H9 (cell line): ENCODE results near the gene POLH. TPM values are rescaled to one million over a fixed set of nuclear protein-coding genes. Genes with fewer than 3 reads are reported as not detected.

Experiments
- DNase-seq: peaks from one replicate; pipeline ENCODE4 v3.0.0-alpha.2; 2017
- H2AFZ ChIP-seq: one replicate; pipeline ENCODE4 v1.6.1; 2013; ENCODE audit warnings: mild to moderate bottlenecking, low read length, control low read depth, moderate library complexity
- H2AK5ac ChIP-seq: 2 replicates; pipeline ENCODE4 v1.6.1; 2013; ENCODE audit warnings: low read length, control low read depth, mixed read lengths; ENCODE audit not compliant: insufficient read length
- H2BK120ac ChIP-seq: one replicate; pipeline ENCODE4 v1.6.1; 2013; ENCODE audit warnings: low read depth, mild to moderate bottlenecking, low read length, control low read depth, inconsistent platforms; ENCODE audit not compliant: poor library complexity, severe bottlenecking
- H2BK12ac ChIP-seq: 2 replicates; pipeline ENCODE4 v1.6.1; 2013; ENCODE audit warnings: low read length, control low read depth, mixed read lengths, low read depth; ENCODE audit not compliant: insufficient read length
- H2BK15ac ChIP-seq: 2 replicates; pipeline ENCODE4 v1.6.1; 2013; ENCODE audit warnings: low read depth, low read length, control low read depth
- H2BK20ac ChIP-seq: one replicate; pipeline ENCODE4 v1.6.1; 2013; ENCODE audit warnings: low read depth, mild to moderate bottlenecking, low read length, control low read depth, inconsistent platforms; ENCODE audit not compliant: poor library complexity, severe bottlenecking
- H2BK5ac ChIP-seq: 2 replicates; pipeline ENCODE4 v1.6.1; 2013; ENCODE audit warnings: low read length, control low read depth, mixed read lengths; ENCODE audit not compliant: insufficient read length
- H3K14ac ChIP-seq: 2 replicates; pipeline ENCODE4 v1.6.1; 2013; ENCODE audit warnings: low read length, control low read depth; ENCODE audit not compliant: insufficient read depth
- H3K18ac ChIP-seq: 2 replicates; pipeline ENCODE4 v1.6.1; 2013; ENCODE audit warnings: low read depth, mild to moderate bottlenecking, mixed read lengths, low read length, control low read depth; ENCODE audit not compliant: insufficient read length
- H3K23ac ChIP-seq: 2 replicates; pipeline ENCODE4 v1.6.1; 2013; ENCODE audit warnings: low read length, control low read depth, mixed read lengths, low read depth; ENCODE audit not compliant: insufficient read length
- H3K23me2 ChIP-seq: 2 replicates; pipeline ENCODE4 v1.6.1; 2013; ENCODE audit warnings: low read depth, mild to moderate bottlenecking, mixed read lengths, low read length, control low read depth; ENCODE audit not compliant: insufficient read length, poor library complexity, severe bottlenecking
- H3K27ac ChIP-seq: 2 replicates; pipeline ENCODE4 v1.5.1; 2013; ENCODE audit warnings: low read length, control low read depth, mixed read lengths, low read depth; ENCODE audit not compliant: insufficient read length
- H3K27me3 ChIP-seq: 2 replicates; pipeline ENCODE4 v1.6.1; 2013; ENCODE audit warnings: low read length, control low read depth, inconsistent platforms; ENCODE audit not compliant: insufficient read depth
- H3K4ac ChIP-seq: 2 replicates; pipeline ENCODE4 v1.6.1; 2013; ENCODE audit warnings: low read depth, mild to moderate bottlenecking, control low read depth, inconsistent platforms, low read length, moderate library complexity
- H3K4me1 ChIP-seq: 2 replicates; pipeline ENCODE4 v1.6.1; 2013; ENCODE audit warnings: low read length, control low read depth, inconsistent platforms; ENCODE audit not compliant: insufficient read depth
- H3K4me2 ChIP-seq: 2 replicates; pipeline ENCODE4 v1.6.1; 2013; ENCODE audit warnings: low read length, control low read depth, mixed read lengths; ENCODE audit not compliant: insufficient read length, insufficient read depth
- H3K56ac ChIP-seq: 2 replicates; pipeline ENCODE4 v1.6.1; 2013; ENCODE audit warnings: low read depth, mild to moderate bottlenecking, mixed read lengths, low read length, control low read depth; ENCODE audit not compliant: insufficient read length
- H3K79me1 ChIP-seq: 2 replicates; pipeline ENCODE4 v1.6.1; 2013; ENCODE audit warnings: low read depth, mild to moderate bottlenecking, moderate library complexity, low read length, control low read depth, inconsistent platforms; ENCODE audit not compliant: insufficient read depth, poor library complexity, severe bottlenecking
- H3K79me2 ChIP-seq: 2 replicates; pipeline ENCODE4 v1.6.1; 2013; ENCODE audit warnings: low read length, control low read depth, inconsistent platforms; ENCODE audit not compliant: insufficient read depth
- H3K9ac ChIP-seq: 2 replicates; pipeline ENCODE4 v1.6.1; 2013; ENCODE audit warnings: low read length, control low read depth, mixed read lengths; ENCODE audit not compliant: insufficient read length; ENCODE audit errors: extremely low read depth
- H3K9me3 ChIP-seq: one replicate; pipeline ENCODE4 v1.6.1; 2013; ENCODE audit warnings: low read depth, low read length, inconsistent platforms; ENCODE audit not compliant: control insufficient read depth
- H3T11ph ChIP-seq: one replicate; pipeline ENCODE4 v1.6.1; 2013; ENCODE audit warnings: mild to moderate bottlenecking, low read length, control low read depth, inconsistent platforms
- H4K20me1 ChIP-seq: one replicate; pipeline ENCODE4 v1.6.1; 2013; ENCODE audit not compliant: control insufficient read depth, insufficient read length, insufficient read depth
- H4K5ac ChIP-seq: 2 replicates; pipeline ENCODE4 v1.6.1; 2013; ENCODE audit warnings: low read depth, mild to moderate bottlenecking, mixed read lengths, low read length, control low read depth; ENCODE audit not compliant: insufficient read length
- H4K8ac ChIP-seq: replicated peaks from 2 replicates; pipeline ENCODE4 v1.6.1; 2013; ENCODE audit warnings: low read length, control low read depth, mixed read lengths, low read depth; ENCODE audit not compliant: insufficient read length
- H4K91ac ChIP-seq: 2 replicates; pipeline ENCODE4 v1.6.1; 2013; ENCODE audit warnings: low read depth, mild to moderate bottlenecking, moderate library complexity, mixed read lengths, low read length, control low read depth; ENCODE audit not compliant: insufficient read length
- H3K27ac Mint-ChIP-seq, 3 experiments: 2 replicates in 2 of 3; 3 replicates in 1 of 3; pipeline ENCODE4 v1.8.0; 2020 to 2021; ENCODE audit warnings: mixed read lengths in 3 of 3, mild to moderate bottlenecking in 1 of 3, moderate library complexity in 1 of 3
- H3K27me3 Mint-ChIP-seq: 2 replicates; pipeline ENCODE4 v1.8.0; 2021; ENCODE audit warnings: low read depth, mild to moderate bottlenecking, moderate library complexity, mixed read lengths
- H3K36me3 Mint-ChIP-seq, 3 experiments: 2 replicates in 2 of 3; 3 replicates in 1 of 3; pipeline ENCODE4 v1.8.0; 2020 to 2021; ENCODE audit warnings: low read depth in 3 of 3, mixed read lengths in 3 of 3; ENCODE audit not compliant: insufficient read depth in 1 of 3
- H3K4me1 Mint-ChIP-seq, 2 experiments: 2 replicates each; pipeline ENCODE4 v1.8.0; 2020; ENCODE audit warnings: mixed read lengths in 2 of 2
- H3K4me3 Mint-ChIP-seq, 2 experiments: 2 replicates in 1 of 2; 3 replicates in 1 of 2; pipeline ENCODE4 v1.8.0; 2020 to 2021; ENCODE audit warnings: mild to moderate bottlenecking in 2 of 2, mixed read lengths in 2 of 2, moderate library complexity in 1 of 2
- H3K9me3 Mint-ChIP-seq, 2 experiments: 2 replicates in 1 of 2; 3 replicates in 1 of 2; pipeline ENCODE4 v1.8.0; 2020; ENCODE audit warnings: mild to moderate bottlenecking in 2 of 2, mixed read lengths in 2 of 2, moderate library complexity in 1 of 2
- CTCF ChIP-seq: fragments of 200-600 bp; sonication (generic); conservative IDR thresholded peaks from 3 replicates; pipeline ENCODE4 v1.8.0; 2021; ENCODE audit warnings: antibody characterized with exemption, mild to moderate bottlenecking
- WGBS: extraction: QIAGEN DNeasy Blood & Tissue Kit; methylation state at CpG from one replicate; pipeline ENCODE4 v1.1.7; 2013; ENCODE audit warnings: missing lambda C conversion rate, low lambda C conversion rate, mixed read lengths; ENCODE audit not compliant: insufficient read length; ENCODE audit errors: extremely low coverage; 5-methylcytosine and 5-hydroxymethylcytosine counted together
- total RNA-seq: library from RNA; stranded (reverse); gene quantifications from 2 replicates; pipeline ENCODE4 v1.2.1, GENCODE V29; 2021

The POLH gene
- total RNA-seq, 1 experiment from 2014 or later, result 12.6 TPM

DNA sequence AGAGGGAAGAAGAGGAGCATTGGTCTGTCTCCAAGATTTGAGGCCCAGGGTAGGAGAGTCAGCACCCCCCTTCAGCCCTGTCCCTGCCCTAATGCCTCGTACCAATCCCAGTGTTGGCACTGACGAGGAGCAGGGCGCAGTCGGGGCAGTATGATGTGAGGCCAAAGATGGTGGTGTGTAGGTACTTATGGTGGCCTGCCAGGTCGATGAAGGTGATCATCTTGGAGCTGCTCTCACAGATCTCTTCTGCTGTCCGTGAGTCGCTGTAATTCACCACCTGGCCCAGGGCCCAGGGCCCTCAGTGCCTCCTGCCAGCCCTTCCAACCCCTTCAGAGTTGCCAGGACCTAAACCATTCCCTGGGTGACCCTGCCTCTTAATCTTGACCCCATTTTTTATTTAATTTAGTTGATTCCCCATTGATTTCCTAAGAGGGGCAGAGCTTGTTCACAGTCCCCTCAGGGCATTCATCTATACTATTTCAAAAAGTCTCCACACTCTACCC is 48.9 kb downstream of the POLH start:
- no peaks in the 10 kb centered on the region for H3K9me3 Mint-ChIP-seq
- H3K4me3 Mint-ChIP-seq, result no peak overlapping the region; a peak in 1 of 5 replicates
- no peak overlapping the region for H2BK15ac ChIP-seq
- WGBS, result no CpG with 5 or more reads among the region's 7 CpGs
- no peaks in the 10 kb centered on the region for H3K9me3 ChIP-seq
- H3K79me2 ChIP-seq, result no peaks in the 10 kb centered on the region
- no peaks in the 10 kb centered on the region for H3K27me3 ChIP-seq
- no peak overlapping the region for H2BK12ac ChIP-seq
- H3K79me1 ChIP-seq, result peaks cover 6% of the 10 kb centered on the region
- H3K27ac Mint-ChIP-seq, result no peak overlapping the region
- no peak overlapping the region for H3T11ph ChIP-seq
- H3K23me2 ChIP-seq, result peaks cover 8% of the 10 kb centered on the region
- no peak overlapping the region for H2AFZ ChIP-seq
- no peak overlapping the region for H3K56ac ChIP-seq
- H3K9ac ChIP-seq, result no peak overlapping the region
- DNase-seq, result no peak
- H3K4me1 ChIP-seq, result no peaks in the 10 kb centered on the region
- no peak overlapping the region for H2BK20ac ChIP-seq
- H3K4ac ChIP-seq, result no peak overlapping the region
- H3K18ac ChIP-seq, result no peak overlapping the region
- no peak for TF ChIP-seq CTCF
- peaks cover 10 to 13% of the 10 kb centered on the region in 2 experiments for H3K4me1 Mint-ChIP-seq
- H2BK5ac ChIP-seq, result no peak overlapping the region
- H4K91ac ChIP-seq, result no peak overlapping the region
- H3K4me2 ChIP-seq, result no peak overlapping the region
- no peak overlapping the region for H2BK120ac ChIP-seq
- H3K14ac ChIP-seq, result no peak overlapping the region
- no peak overlapping the region for H2AK5ac ChIP-seq
- no peak overlapping the region for H4K8ac ChIP-seq
- peaks cover 51 to 80% (median 78%) of the 10 kb centered on the region in 3 experiments; a peak in 6 of 7 replicates for H3K36me3 Mint-ChIP-seq
- no peak overlapping the region for H3K27ac ChIP-seq
- no peak overlapping the region for H4K5ac ChIP-seq
- H3K27me3 Mint-ChIP-seq, result no peaks in the 10 kb centered on the region
- no peak overlapping the region for H3K23ac ChIP-seq
- no peaks in the 10 kb centered on the region for H4K20me1 ChIP-seq
